Uterus (tissue), 4 donors: Measurements from ENCODE around the gene HGD. TPM values are rescaled to one million over a fixed set of nuclear protein-coding genes. Genes with fewer than 3 reads are reported as not detected.
"Not testable (repeated sequence)": the region's sequence is repeated elsewhere in the genome, so short reads cannot be mapped to it uniquely, and the experiment has no call there.

Source experiments
- DNase-seq, 2 donors: peaks; one replicate each; pipeline ENCODE4 v3.0.0-alpha.2; 2019 to 2020
- H3K27ac ChIP-seq, 2 donors: fragments of 200-600 bp; sonication (generic); 1 replicate in 1 of 2; 2 replicates in 1 of 2; pipeline ENCODE4 v1.5.1; 2016 to 2018
- H3K27me3 ChIP-seq, 2 donors: fragments of 200-600 bp; sonication (generic); one replicate each; pipeline ENCODE4 v1.5.1; 2018 to 2019; ENCODE audit warnings: control low read depth in 1 of 2
- H3K36me3 ChIP-seq, 2 donors: fragments of 200-600 bp; sonication (generic); one replicate each; pipeline ENCODE4 v1.5.1; 2019; ENCODE audit warnings: control low read depth in 1 of 2
- H3K4me1 ChIP-seq, 2 donors: fragments of 200-600 bp; sonication (generic); one replicate each; pipeline ENCODE4 v1.5.1; 2018 to 2019; ENCODE audit warnings: control low read depth in 1 of 2
- H3K4me3 ChIP-seq, 2 donors: fragments of 200-600 bp; sonication (generic); 1 replicate in 1 of 2; 2 replicates in 1 of 2; pipeline ENCODE4 v1.5.1; 2018 to 2019; ENCODE audit warnings: mild to moderate bottlenecking in 1 of 2
- H3K9me3 ChIP-seq, 2 donors: fragments of 200-600 bp; sonication (generic); one replicate each; pipeline ENCODE4 v1.5.1; 2019; ENCODE audit warnings: control low read depth in 1 of 2
- CTCF ChIP-seq, 4 experiments: fragments of 200-600 bp in 2 of 4; fragments of 450-650 bp in 2 of 4; sonication (generic) in 2 of 4; IDR thresholded peaks; one replicate each; pipeline ENCODE4 v1.5.1; 2016 to 2019; ENCODE audit warnings: antibody characterized with exemption in 4 of 4, mild to moderate bottlenecking in 2 of 4, moderate library complexity in 1 of 4
- POLR2A ChIP-seq, 2 donors: fragments of 450-650 bp; IDR thresholded peaks; one replicate each; pipeline ENCODE4 v1.6.1; 2016; ENCODE audit warnings: antibody characterized with exemption in 2 of 2, mild to moderate bottlenecking in 1 of 2, moderate library complexity in 1 of 2
- intact Hi-C: fragments of 100-400 bp; cut with DNase I; formaldehyde crosslinking; loops from one replicate; pipeline ENCODE4 v1.15.1; 2023; ENCODE audit warnings: low total_unique reads
- total RNA-seq, 4 donors: library from RNA; depleted of rRNA in 3 of 4; stranded (reverse); fragments of >200 nt in 3 of 4; gene quantifications; one replicate each; pipeline versions ENCODE4 v1.1.0 to v1.2.4, GENCODE V29; 2014 to 2023
- donor health status: DM: yes; HTN: yes; CAD: no.

HGD gene
- total RNA-seq, 4 donors from 2014 or later, result 0.98 to 7.4 (median 6.4) TPM; not detected in 1

GRCh38 chr3:120622870-120623726 is 58.9 kb downstream of the HGD start:
- H3K9me3 ChIP-seq, result peaks cover 0 to 9% of the 10 kb centered on the region in 2 donors
- intact Hi-C loops, result no loop called here
- TF ChIP-seq POLR2A (IDR thresholded peaks at IDR 0.05), result no peak
- TF ChIP-seq CTCF (IDR thresholded peaks at IDR 0.05), result no peak
- no peak overlapping the region for H3K4me3 ChIP-seq
- no peaks in the 10 kb centered on the region for H3K36me3 ChIP-seq
- no peaks in the 10 kb centered on the region for H3K27me3 ChIP-seq
- no peaks in the 10 kb centered on the region for H3K4me1 ChIP-seq
- DNase-seq, result no peak
- no peak overlapping the region for H3K27ac ChIP-seq

GRCh38 chr3:120622457-120622856 is 59.6 kb downstream of the HGD start:
- H3K4me3 ChIP-seq, result no peak overlapping the region
- H3K27me3 ChIP-seq, result no peaks in the 10 kb centered on the region
- no peak overlapping the region for H3K27ac ChIP-seq
- intact Hi-C loops, result no loop called here
- no peaks in the 10 kb centered on the region for H3K36me3 ChIP-seq
- H3K4me1 ChIP-seq, result no peaks in the 10 kb centered on the region
- H3K9me3 ChIP-seq, result peaks cover 0 to 9% of the 10 kb centered on the region in 2 donors
- no peak for DNase-seq
- TF ChIP-seq CTCF (IDR thresholded peaks at IDR 0.05) (no peak), POLR2A (IDR thresholded peaks at IDR 0.05) (no peak)

- intact Hi-C loops, H3K36me3 ChIP-seq, H3K27me3 ChIP-seq, H3K4me1 ChIP-seq, H3K4me3 ChIP-seq, H3K9me3 ChIP-seq: not testable (repeated sequence)
- peak overlapping the region in 1 of 2 donors; percentile 17 for H3K27ac ChIP-seq
- DNase-seq, result peak in 1 of 2 donors; percentile 18
Observed at GRCh38 chr3:120616745-120617144, 65.3 kb downstream of the HGD start.

- intact Hi-C loops, result no loop called here
- Histone ChIP-seq H3K36me3 (no peaks in the 10 kb centered on the region), H3K9me3 (no peaks in the 10 kb centered on the region), H3K4me1 (no peaks in the 10 kb centered on the region), H3K4me3 (no peak overlapping the region), H3K27ac (peak overlapping the region; percentile 25 to 64), H3K27me3 (no peaks in the 10 kb centered on the region)
- DNase-seq, result peak; percentile 70
- TF ChIP-seq CTCF (IDR thresholded peaks at IDR 0.05) (no peak), POLR2A (IDR thresholded peaks at IDR 0.05) (no peak)
Observed at GRCh38 chr3:120615847-120616609, 66.0 kb downstream of the HGD start.

GRCh38 chr3:120614765-120615164 is 67.3 kb downstream of the HGD start:
- Histone ChIP-seq H3K9me3 (no peaks in the 10 kb centered on the region), H3K27ac (no peak overlapping the region), H3K4me1 (no peaks in the 10 kb centered on the region), H3K27me3 (no peaks in the 10 kb centered on the region), H3K36me3 (no peaks in the 10 kb centered on the region), H3K4me3 (no peak overlapping the region)
- intact Hi-C loops, result no loop called here
- no peak for DNase-seq
- no peak for TF ChIP-seq POLR2A (IDR thresholded peaks at IDR 0.05)
- TF ChIP-seq CTCF (IDR thresholded peaks at IDR 0.05), result no peak
